Ascending aorta (tissue), 2 donors: Measurements from ENCODE around the gene CELSR1. TPM values are rescaled to one million over a fixed set of nuclear protein-coding genes. Genes with fewer than 3 reads are reported as not detected.
"Not testable (repeated sequence)": the region's sequence is repeated elsewhere in the genome, so short reads cannot be mapped to it uniquely, and the experiment has no call there.

Experiments used
- DNase-seq, 2 donors: peaks; one replicate each; pipeline ENCODE4 v3.0.0-alpha.2; 2019; ENCODE audit warnings: low spot score in 2 of 2
- H3K27ac ChIP-seq, 2 donors: fragments of 200-600 bp; sonication (generic); one replicate each; pipeline ENCODE4 v1.5.1; 2016 to 2017; ENCODE audit warnings: mild to moderate bottlenecking in 1 of 2
- H3K27me3 ChIP-seq: fragments of 200-600 bp; sonication (generic); one replicate; pipeline ENCODE4 v1.5.1; 2017
- H3K36me3 ChIP-seq, 2 donors: fragments of 200-600 bp; sonication (generic); one replicate each; pipeline ENCODE4 v1.5.1; 2016
- H3K4me1 ChIP-seq, 2 donors: fragments of 200-600 bp; sonication (generic); one replicate each; pipeline ENCODE4 v1.5.1; 2016 to 2017; ENCODE audit warnings: mild to moderate bottlenecking in 1 of 2
- H3K4me3 ChIP-seq, 2 donors: fragments of 200-600 bp; sonication (generic); one replicate each; pipeline ENCODE4 v1.5.1; 2016 to 2017; ENCODE audit warnings: mild to moderate bottlenecking in 1 of 2
- H3K9me3 ChIP-seq, 2 donors: fragments of 200-600 bp; sonication (generic); one replicate each; pipeline ENCODE4 v1.5.1; 2016
- intact Hi-C: fragments of 100-400 bp; cut with DNase I; formaldehyde crosslinking; loops from one replicate; pipeline ENCODE4 v1.15.1; 2023
- total RNA-seq: library from RNA; depleted of rRNA; stranded (reverse); fragments of >200 nt; gene quantifications from one replicate; pipeline ENCODE4 v1.1.0, GENCODE V29; 2016
- TF ChIP-seq, protein P1 (sequence below), 3 experiments: fragments of 200-600 bp in 2 of 3; fragments of 450-650 bp in 1 of 3; sonication (generic) in 2 of 3; IDR thresholded peaks; one replicate each; pipeline ENCODE4 v1.5.1; 2016 to 2019; ENCODE audit warnings: antibody characterized with exemption in 3 of 3, mild to moderate bottlenecking in 1 of 3, moderate library complexity in 1 of 3

The CELSR1 gene
- total RNA-seq, 1 donor from 2014 or later = 10.5 TPM

- TF ChIP-seq, protein P1, sequence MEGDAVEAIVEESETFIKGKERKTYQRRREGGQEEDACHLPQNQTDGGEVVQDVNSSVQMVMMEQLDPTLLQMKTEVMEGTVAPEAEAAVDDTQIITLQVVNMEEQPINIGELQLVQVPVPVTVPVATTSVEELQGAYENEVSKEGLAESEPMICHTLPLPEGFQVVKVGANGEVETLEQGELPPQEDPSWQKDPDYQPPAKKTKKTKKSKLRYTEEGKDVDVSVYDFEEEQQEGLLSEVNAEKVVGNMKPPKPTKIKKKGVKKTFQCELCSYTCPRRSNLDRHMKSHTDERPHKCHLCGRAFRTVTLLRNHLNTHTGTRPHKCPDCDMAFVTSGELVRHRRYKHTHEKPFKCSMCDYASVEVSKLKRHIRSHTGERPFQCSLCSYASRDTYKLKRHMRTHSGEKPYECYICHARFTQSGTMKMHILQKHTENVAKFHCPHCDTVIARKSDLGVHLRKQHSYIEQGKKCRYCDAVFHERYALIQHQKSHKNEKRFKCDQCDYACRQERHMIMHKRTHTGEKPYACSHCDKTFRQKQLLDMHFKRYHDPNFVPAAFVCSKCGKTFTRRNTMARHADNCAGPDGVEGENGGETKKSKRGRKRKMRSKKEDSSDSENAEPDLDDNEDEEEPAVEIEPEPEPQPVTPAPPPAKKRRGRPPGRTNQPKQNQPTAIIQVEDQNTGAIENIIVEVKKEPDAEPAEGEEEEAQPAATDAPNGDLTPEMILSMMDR (IDR thresholded peaks at IDR 0.05) = no peak
- no peaks in the 10 kb centered on the region for H3K4me1 ChIP-seq
- H3K9me3 ChIP-seq = no peaks in the 10 kb centered on the region
- H3K27me3 ChIP-seq = no peaks in the 10 kb centered on the region
- no peak for DNase-seq
- H3K36me3 ChIP-seq = no peaks in the 10 kb centered on the region
- H3K4me3 ChIP-seq = no peak overlapping the region
- H3K27ac ChIP-seq = no peak overlapping the region
- intact Hi-C loops = no loop called here
These were observed 28.9 kb downstream of the CELSR1 start for GRCh38 chr22:46508491-46508999.

GRCh38 chr22:46507451-46508425, 29.7 kb downstream of the CELSR1 start:
- Histone ChIP-seq H3K9me3 (no peaks in the 10 kb centered on the region), H3K27ac (no peak overlapping the region), H3K36me3 (no peaks in the 10 kb centered on the region), H3K4me3 (no peak overlapping the region), H3K4me1 (no peaks in the 10 kb centered on the region), H3K27me3 (no peaks in the 10 kb centered on the region)
- TF ChIP-seq, protein P1 (IDR thresholded peaks at IDR 0.05) = no peak
- intact Hi-C loops = no loop called here
- DNase-seq = no peak

- no peak for DNase-seq
- intact Hi-C loops = no loop called here
These were observed 32.8 kb downstream of the CELSR1 start for GRCh38 chr22:46504584-46504983.

DNA sequence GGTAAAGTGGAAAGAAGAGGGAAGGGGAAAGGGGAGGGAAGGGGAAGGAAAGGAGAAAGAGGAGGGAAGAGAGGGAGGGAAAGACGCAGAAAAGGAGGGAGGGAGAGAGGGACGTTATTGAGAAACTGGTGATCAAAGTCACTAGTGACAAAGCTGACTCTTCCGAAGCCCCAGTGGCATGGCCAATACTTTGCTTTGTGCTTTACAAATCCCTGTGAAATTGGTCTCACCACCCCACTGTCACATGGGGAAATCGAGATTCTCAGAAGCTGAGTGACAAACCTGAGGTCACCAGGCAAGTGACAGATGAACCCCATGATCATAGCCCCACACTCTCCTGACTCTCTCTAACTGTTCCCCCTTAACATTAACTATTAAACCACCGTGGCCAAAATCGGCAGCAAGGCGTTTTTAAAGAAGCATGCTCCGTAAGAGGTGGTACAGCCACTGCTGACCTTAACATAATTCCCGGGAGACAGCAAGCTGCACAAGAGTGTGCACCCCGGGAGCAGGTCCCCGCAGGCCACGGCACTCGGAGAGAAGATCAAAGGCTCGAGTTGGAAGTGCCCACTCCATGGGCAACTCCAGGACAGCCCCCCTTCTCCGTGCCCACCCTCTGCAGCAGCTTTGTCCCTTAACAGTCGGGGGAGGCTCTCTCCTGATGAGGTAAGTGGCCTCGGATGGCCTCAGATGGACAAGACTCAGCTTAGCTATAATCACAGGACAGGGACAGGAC, 34.8 kb downstream of the CELSR1 start:
- DNase-seq = no peak
- intact Hi-C loops = no loop called here
- Histone ChIP-seq H3K4me1 (no peaks in the 10 kb centered on the region), H3K27me3 (no peaks in the 10 kb centered on the region), H3K27ac (no peak overlapping the region), H3K4me3 (no peak overlapping the region), H3K36me3 (no peaks in the 10 kb centered on the region), H3K9me3 (no peaks in the 10 kb centered on the region)
- TF ChIP-seq, protein P1 (IDR thresholded peaks at IDR 0.05) = no peak

More at GRCh38 chr22:46504584-46504983, 32.8 kb downstream of the CELSR1 start:
- H3K27ac ChIP-seq = no peak overlapping the region
- no peaks in the 10 kb centered on the region for H3K27me3 ChIP-seq
- H3K4me3 ChIP-seq = no peak overlapping the region
- H3K36me3 ChIP-seq = no peaks in the 10 kb centered on the region
- TF ChIP-seq, protein P1 (IDR thresholded peaks at IDR 0.05) = no peak
- no peaks in the 10 kb centered on the region for H3K4me1 ChIP-seq
- no peaks in the 10 kb centered on the region for H3K9me3 ChIP-seq

- no peak for DNase-seq
- H3K4me1 ChIP-seq = no peaks in the 10 kb centered on the region
- H3K4me3 ChIP-seq = no peak overlapping the region
- H3K27ac ChIP-seq = no peak overlapping the region
- TF ChIP-seq, protein P1 (IDR thresholded peaks at IDR 0.05) = no peak
- H3K9me3 ChIP-seq = no peaks in the 10 kb centered on the region
- intact Hi-C loops = no loop called here
- H3K27me3 ChIP-seq = no peaks in the 10 kb centered on the region
- no peaks in the 10 kb centered on the region for H3K36me3 ChIP-seq
These were observed 35.7 kb downstream of the CELSR1 start for GRCh38 chr22:46501701-46502100.

GRCh38 chr22:46501265-46501664, 36.2 kb downstream of the CELSR1 start:
- H3K4me1 ChIP-seq, H3K36me3 ChIP-seq, H3K4me3 ChIP-seq, H3K27ac ChIP-seq, H3K27me3 ChIP-seq, intact Hi-C loops, H3K9me3 ChIP-seq, DNase-seq: not testable (repeated sequence)
